HepG2 (cell line): Measurements from ENCODE around the gene HAX1. TPM values are rescaled to one million over a fixed set of nuclear protein-coding genes. Genes with fewer than 3 reads are reported as not detected.

Source experiments
- ADNP ChIP-seq: sonication (generic); formaldehyde crosslinking; IDR thresholded peaks from 2 replicates; pipeline ENCODE4 v1.4.0; 2020; ENCODE audit warnings: missing genetic modification reagents
- GATAD2A ChIP-seq: IDR thresholded peaks from 2 replicates; pipeline ENCODE4 v1.6.1; 2016
- IRF2 ChIP-seq: IDR thresholded peaks from 2 replicates; pipeline ENCODE4 v1.6.1; 2018; ENCODE audit warnings: missing genetic modification reagents, missing compliant biosample characterization
- KDM3A ChIP-seq: IDR thresholded peaks from 2 replicates; pipeline ENCODE4 v1.6.1; 2018; ENCODE audit warnings: low read depth, missing compliant biosample characterization
- KLF9 ChIP-seq: IDR thresholded peaks from 2 replicates; pipeline ENCODE4 v1.6.1; 2016; ENCODE audit warnings: low read depth
- NFE2L1 ChIP-seq: sonication (generic); formaldehyde crosslinking; IDR thresholded peaks from 2 replicates; pipeline ENCODE4 v1.4.0; 2020; ENCODE audit warnings: missing genetic modification reagents, mild to moderate bottlenecking, borderline replicate concordance
- RFX5 ChIP-seq: IDR thresholded peaks from 2 replicates; pipeline ENCODE4 v1.6.1; 2011; ENCODE audit warnings: low read depth, low read length, improper control_type of control experiment
- RXRB ChIP-seq: IDR thresholded peaks from 2 replicates; pipeline ENCODE4 v1.6.1; 2016; ENCODE audit warnings: borderline replicate concordance, missing genetic modification reagents, missing compliant biosample characterization
- SAP130 ChIP-seq: IDR thresholded peaks from 2 replicates; pipeline ENCODE4 v1.6.1; 2016; ENCODE audit warnings: low read depth
- SNRNP70 ChIP-seq: fragments of 200-400 bp; formaldehyde crosslinking; IDR thresholded peaks from 2 replicates; pipeline ENCODE4 v1.6.1; 2017; ENCODE audit warnings: mild to moderate bottlenecking, low read depth, low read length, moderate library complexity
- SP1 ChIP-seq, 2 experiments: fragments of 450-650 bp in 1 of 2; sonication (generic) in 1 of 2; formaldehyde crosslinking in 1 of 2; IDR thresholded peaks; 2 replicates each; pipeline versions ENCODE4 v1.4.0 to v1.6.1; 2016 to 2020; ENCODE audit warnings: missing genetic modification reagents in 1 of 2
- ZNF256 ChIP-seq: sonication (generic); formaldehyde crosslinking; conservative IDR thresholded peaks from 2 replicates; pipeline ENCODE4 v1.4.0; 2020; ENCODE audit warnings: missing genetic modification reagents
- ZNF274 ChIP-seq: sonication (generic); formaldehyde crosslinking; IDR thresholded peaks from 2 replicates; pipeline ENCODE4 v1.5.1; 2020; ENCODE audit warnings: mild to moderate bottlenecking, missing genetic modification reagents
- ZNF615 ChIP-seq: sonication (generic); formaldehyde crosslinking; IDR thresholded peaks from 2 replicates; pipeline ENCODE4 v1.5.0; 2020; ENCODE audit warnings: mild to moderate bottlenecking, missing genetic modification reagents, borderline replicate concordance
- polyA plus RNA-seq, 8 experiments: library from polyadenylated mRNA; depleted of rRNA in 3 of 8; stranded (reverse) in 7 of 8; unstranded in 1 of 8; fragments of >200 nt; fragmentation: Illumina TruSeq in 4 of 8; extraction: Trizol in 4 of 8; gene quantifications; 2 replicates each; pipeline versions ENCODE4 v1.2.1 to v1.2.3, GENCODE V29; 2011 to 2016; ENCODE audit warnings: low read depth in 4 of 8, missing spikeins in 1 of 8, mixed read lengths in 1 of 8; ENCODE audit not compliant: insufficient read depth in 1 of 8
- total RNA-seq, 5 experiments: library from RNA; depleted of rRNA; stranded (reverse); fragments of >200 nt; fragmentation: Illumina TruSeq; extraction: Trizol; gene quantifications; 2 replicates each; pipeline ENCODE4 v1.2.3, GENCODE V29; 2016; ENCODE audit warnings: low read depth in 1 of 5
- TF ChIP-seq, protein P1 (sequence below): sonication (generic); formaldehyde crosslinking; IDR thresholded peaks from 2 replicates; pipeline ENCODE4 v1.4.0; 2020; ENCODE audit warnings: mild to moderate bottlenecking, missing genetic modification reagents
- TF ChIP-seq, protein P2 (sequence below): sonication (generic); formaldehyde crosslinking; IDR thresholded peaks from 2 replicates; pipeline ENCODE4 v1.8.1; 2022; ENCODE audit warnings: mild to moderate bottlenecking, missing genetic modification reagents
- TF ChIP-seq, protein P3 (sequence below): sonication (generic); formaldehyde crosslinking; IDR thresholded peaks from 2 replicates; pipeline ENCODE4 v1.4.0; 2020; ENCODE audit warnings: missing genetic modification reagents
- TF ChIP-seq, protein P4 (sequence below): IDR thresholded peaks from 2 replicates; pipeline ENCODE4 v1.6.1; 2012; ENCODE audit warnings: inconsistent platforms

The HAX1 gene
- total and polyA plus RNA-seq, 2 of the 13 experiments (the other 11 are each of a cell fraction or from before 2014, with no cell fraction given): 89.2 to 128 TPM

DNA sequence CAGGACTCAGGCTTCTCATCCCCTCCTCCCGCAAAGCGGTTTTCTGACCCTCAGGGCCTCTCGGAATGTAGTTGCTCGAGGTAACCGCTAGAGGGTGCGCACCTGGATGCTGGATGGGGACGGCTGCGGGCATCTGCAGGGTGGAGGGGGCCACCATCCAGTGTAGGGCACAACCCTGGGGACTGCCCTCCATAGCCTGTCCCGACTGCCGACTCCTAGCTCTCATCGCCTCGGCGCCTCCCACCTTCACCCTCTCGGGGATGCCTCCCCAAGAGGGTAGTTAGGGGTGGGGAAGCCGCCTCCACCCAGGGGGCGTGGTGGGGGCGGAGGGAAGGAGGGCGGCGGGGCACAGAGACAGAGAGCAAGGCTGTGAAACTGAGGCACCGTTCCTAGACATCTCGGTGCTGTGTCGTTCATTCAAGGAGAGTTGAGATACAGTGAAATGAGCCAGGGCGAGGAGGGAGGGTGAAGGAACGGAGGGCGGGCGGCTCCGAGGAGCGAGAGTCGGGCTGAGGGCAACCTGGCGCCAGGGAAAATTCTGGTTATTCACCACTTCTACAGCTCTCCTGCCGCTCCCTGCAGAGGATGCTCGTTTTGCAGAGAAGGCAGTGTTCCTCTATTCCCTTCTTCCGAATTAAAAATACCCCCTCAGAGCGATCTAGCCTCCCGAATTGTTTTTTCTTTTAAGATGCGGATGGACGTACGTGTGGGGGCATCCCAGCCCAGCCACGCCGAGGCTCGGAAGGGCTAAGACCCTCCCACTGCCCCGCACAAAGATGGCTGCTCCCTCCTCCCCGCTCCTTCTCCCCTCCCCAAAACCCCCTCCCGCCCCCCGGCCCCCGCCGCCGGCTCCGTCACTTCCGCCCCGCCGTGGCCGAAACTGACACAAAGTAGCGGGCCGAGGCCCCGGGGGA lies 52.5 kb downstream of the HAX1 start, which contains the start of gene ATP8B2 (continued):
- TF ChIP-seq ZNF274: no peak; the same call in 1 of the 2 replicates
- TF ChIP-seq SP1 (IDR thresholded peaks at IDR 0.05): no peak
- TF ChIP-seq SP1 (CRISPR knock-in tag; IDR thresholded peaks at IDR 0.05): peak; percentile 60; the same call in 1 of the 2 replicates
- 0 out of 2 replicates have a peak, but pooled peaks have one; percentile 14 for TF ChIP-seq KDM3A
- no peak for TF ChIP-seq SNRNP70
- TF ChIP-seq KLF9 (CRISPR knock-in tag): no peak
- TF ChIP-seq SAP130: peak; percentile 61
- TF ChIP-seq ZNF256 (CRISPR knock-in tag): no peak
- TF ChIP-seq ADNP (CRISPR knock-in tag): no peak
- TF ChIP-seq, protein P1, sequence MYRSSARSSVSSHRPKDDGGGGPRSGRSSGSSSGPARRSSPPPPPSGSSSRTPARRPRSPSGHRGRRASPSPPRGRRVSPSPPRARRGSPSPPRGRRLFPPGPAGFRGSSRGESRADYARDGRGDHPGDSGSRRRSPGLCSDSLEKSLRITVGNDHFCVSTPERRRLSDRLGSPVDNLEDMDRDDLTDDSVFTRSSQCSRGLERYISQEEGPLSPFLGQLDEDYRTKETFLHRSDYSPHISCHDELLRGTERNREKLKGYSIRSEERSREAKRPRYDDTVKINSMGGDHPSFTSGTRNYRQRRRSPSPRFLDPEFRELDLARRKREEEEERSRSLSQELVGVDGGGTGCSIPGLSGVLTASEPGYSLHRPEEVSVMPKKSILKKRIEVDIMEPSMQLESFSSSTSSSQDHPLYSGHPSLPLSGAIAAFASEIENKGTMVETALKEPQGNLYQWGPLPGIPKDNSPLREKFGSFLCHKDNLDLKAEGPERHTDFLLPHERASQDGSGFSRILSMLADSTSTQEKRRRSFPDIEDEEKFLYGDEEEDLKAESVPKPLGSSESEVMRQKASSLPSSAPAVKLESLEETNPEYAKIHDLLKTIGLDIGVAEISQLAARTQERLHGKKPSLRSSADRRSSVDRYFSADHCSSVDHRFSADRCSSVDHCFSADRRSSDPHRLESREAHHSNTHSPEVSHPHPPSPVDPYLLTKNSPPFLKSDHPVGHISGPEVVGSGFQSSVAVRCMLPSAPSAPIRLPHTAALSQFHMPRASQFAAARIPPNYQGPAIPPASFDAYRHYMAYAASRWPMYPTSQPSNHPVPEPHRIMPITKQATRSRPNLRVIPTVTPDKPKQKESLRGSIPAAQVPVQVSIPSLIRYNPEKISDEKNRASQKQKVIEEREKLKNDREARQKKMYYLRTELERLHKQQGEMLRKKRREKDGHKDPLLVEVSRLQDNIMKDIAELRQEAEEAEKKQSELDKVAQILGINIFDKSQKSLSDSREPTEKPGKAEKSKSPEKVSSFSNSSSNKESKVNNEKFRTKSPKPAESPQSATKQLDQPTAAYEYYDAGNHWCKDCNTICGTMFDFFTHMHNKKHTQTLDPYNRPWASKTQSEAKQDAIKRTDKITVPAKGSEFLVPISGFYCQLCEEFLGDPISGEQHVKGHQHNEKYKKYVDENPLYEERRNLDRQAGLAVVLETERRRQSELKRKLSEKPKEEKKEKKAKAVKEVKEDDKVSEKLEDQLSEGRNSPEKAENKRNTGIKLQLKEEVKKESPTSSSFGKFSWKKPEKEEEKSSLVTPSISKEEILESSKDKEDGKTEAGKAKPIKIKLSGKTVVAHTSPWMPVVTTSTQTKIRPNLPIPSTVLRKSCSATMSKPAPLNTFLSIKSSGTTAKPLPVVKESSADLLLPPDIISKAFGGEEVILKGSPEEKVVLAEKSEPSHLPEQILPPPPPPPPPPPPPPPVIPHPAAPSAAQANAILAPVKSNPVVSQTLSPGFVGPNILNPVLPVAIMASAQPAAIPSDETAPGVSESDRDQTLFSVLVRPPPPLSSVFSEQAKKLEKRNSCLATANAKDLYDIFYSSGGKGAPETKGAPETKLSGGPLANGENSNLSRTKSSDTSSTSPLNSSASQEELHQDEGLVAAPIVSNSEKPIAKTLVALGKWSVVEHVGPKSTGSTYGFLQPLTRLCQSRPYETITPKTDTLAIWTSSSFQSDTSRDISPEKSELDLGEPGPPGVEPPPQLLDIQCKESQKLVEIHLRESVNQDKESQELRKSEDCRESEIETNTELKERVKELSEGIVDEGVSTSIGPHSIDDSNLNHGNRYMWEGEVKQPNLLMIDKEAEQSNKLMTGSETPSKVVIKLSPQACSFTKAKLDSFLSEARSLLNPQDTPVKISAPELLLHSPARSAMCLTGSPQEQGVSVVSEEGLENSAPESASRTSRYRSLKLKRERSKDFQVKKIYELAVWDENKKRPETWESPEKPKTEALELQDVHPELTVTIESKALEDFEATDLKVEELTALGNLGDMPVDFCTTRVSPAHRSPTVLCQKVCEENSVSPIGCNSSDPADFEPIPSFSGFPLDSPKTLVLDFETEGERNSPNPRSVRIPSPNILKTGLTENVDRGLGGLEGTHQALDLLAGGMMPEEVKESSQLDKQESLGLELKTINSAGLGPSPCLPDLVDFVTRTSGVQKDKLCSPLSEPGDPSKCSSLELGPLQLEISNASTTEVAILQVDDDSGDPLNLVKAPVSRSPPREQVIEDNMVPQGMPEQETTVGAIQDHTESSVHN (CRISPR knock-in tag): no peak
- peak; percentile 25; the same call in 1 of the 2 replicates for TF ChIP-seq RXRB (CRISPR knock-in tag)
- TF ChIP-seq, protein P2, sequence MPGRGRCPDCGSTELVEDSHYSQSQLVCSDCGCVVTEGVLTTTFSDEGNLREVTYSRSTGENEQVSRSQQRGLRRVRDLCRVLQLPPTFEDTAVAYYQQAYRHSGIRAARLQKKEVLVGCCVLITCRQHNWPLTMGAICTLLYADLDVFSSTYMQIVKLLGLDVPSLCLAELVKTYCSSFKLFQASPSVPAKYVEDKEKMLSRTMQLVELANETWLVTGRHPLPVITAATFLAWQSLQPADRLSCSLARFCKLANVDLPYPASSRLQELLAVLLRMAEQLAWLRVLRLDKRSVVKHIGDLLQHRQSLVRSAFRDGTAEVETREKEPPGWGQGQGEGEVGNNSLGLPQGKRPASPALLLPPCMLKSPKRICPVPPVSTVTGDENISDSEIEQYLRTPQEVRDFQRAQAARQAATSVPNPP (CRISPR knock-in tag): no peak
- TF ChIP-seq, protein P3, sequence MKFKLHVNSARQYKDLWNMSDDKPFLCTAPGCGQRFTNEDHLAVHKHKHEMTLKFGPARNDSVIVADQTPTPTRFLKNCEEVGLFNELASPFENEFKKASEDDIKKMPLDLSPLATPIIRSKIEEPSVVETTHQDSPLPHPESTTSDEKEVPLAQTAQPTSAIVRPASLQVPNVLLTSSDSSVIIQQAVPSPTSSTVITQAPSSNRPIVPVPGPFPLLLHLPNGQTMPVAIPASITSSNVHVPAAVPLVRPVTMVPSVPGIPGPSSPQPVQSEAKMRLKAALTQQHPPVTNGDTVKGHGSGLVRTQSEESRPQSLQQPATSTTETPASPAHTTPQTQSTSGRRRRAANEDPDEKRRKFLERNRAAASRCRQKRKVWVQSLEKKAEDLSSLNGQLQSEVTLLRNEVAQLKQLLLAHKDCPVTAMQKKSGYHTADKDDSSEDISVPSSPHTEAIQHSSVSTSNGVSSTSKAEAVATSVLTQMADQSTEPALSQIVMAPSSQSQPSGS (CRISPR knock-in tag): peak; percentile 52; the same call in 1 of the 2 replicates
- TF ChIP-seq IRF2: 0 out of 2 replicates have a peak, but pooled peaks have one; percentile 44
- TF ChIP-seq RFX5: no peak
- TF ChIP-seq ZNF615 (CRISPR knock-in tag): no peak
- TF ChIP-seq NFE2L1 (CRISPR knock-in tag): no peak
- TF ChIP-seq GATAD2A (CRISPR knock-in tag): peak; percentile 71
- TF ChIP-seq, protein P4, sequence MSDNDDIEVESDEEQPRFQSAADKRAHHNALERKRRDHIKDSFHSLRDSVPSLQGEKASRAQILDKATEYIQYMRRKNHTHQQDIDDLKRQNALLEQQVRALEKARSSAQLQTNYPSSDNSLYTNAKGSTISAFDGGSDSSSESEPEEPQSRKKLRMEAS: no peak
